Fibroblast of the aortic adventitia (primary cell): ENCODE measurements around the gene AUTS2. TPM values are rescaled to one million over a fixed set of nuclear protein-coding genes. Genes with fewer than 3 reads are reported as not detected.

Experiments used
- DNase-seq: peaks from one replicate; pipeline ENCODE4 v3.0.0-alpha.2; 2010; ENCODE audit warnings: low read depth
- H3K4me3 ChIP-seq: 2 replicates; pipeline ENCODE4 v1.5.1; 2011; ENCODE audit warnings: low read depth, mild to moderate bottlenecking, control low read depth, low read length, moderate library complexity
- CTCF ChIP-seq: IDR thresholded peaks from 2 replicates; pipeline ENCODE4 v1.5.1; 2011; ENCODE audit warnings: mild to moderate bottlenecking, low read length, control low read depth, inconsistent platforms; ENCODE audit not compliant: insufficient read depth
- total RNA-seq: library from RNA; depleted of rRNA; stranded (reverse); fragments of >200 nt; gene quantifications from 2 replicates; pipeline ENCODE4 v1.2.3, GENCODE V29; 2012; ENCODE audit warnings: low replicate concordance

The AUTS2 gene
- total RNA-seq, 1 donor, result 10.7 TPM

GRCh38 chr7:70092314-70093204 is 494.3 kb downstream of the AUTS2 start:
- H3K4me3 ChIP-seq, result no peak overlapping the region
- DNase-seq, result peak; percentile 48
- TF ChIP-seq CTCF, result no peak

- no peak for TF ChIP-seq CTCF
- DNase-seq, result no peak
- no peak overlapping the region for H3K4me3 ChIP-seq
Observed at GRCh38 chr7:70093205-70093904, 495.1 kb downstream of the AUTS2 start.

- no peak for TF ChIP-seq CTCF
- H3K4me3 ChIP-seq, result no peak overlapping the region
- DNase-seq, result no peak
Observed at GRCh38 chr7:70094831-70095230, 496.6 kb downstream of the AUTS2 start.

- H3K4me3 ChIP-seq, result no peak overlapping the region
- DNase-seq, result no peak
- no peak for TF ChIP-seq CTCF
Observed at GRCh38 chr7:70097645-70098044, 499.4 kb downstream of the AUTS2 start.

GRCh38 chr7:70098133-70098561 is 499.9 kb downstream of the AUTS2 start:
- no peak for DNase-seq
- TF ChIP-seq CTCF, result no peak
- H3K4me3 ChIP-seq, result no peak overlapping the region

GRCh38 chr7:70098905-70099672 is 500.8 kb downstream of the AUTS2 start:
- DNase-seq, result no peak
- TF ChIP-seq CTCF, result no peak
- no peak overlapping the region for H3K4me3 ChIP-seq
